ENCODE measurements around the gene SIPA1L3.
"Not testable (repeated sequence)": the region's sequence is repeated elsewhere in the genome, so short reads cannot be mapped to it uniquely, and the experiment has no call there.

The SIPA1L3 gene

GRCh38 chr19:38043649-38044144, 136.7 kb downstream of the SIPA1L3 start:
- no peak for DNase-seq (ENCODE audit: low spot score)

GRCh38 chr19:38044267-38045111, 137.5 kb downstream of the SIPA1L3 start:
- DNase-seq (ENCODE audit: low spot score) = no peak

GRCh38 chr19:38045554-38046253, 138.7 kb downstream of the SIPA1L3 start:
- no peak for DNase-seq (ENCODE audit: low spot score)

GRCh38 chr19:38046254-38047048, 139.4 kb downstream of the SIPA1L3 start:
- DNase-seq (ENCODE audit: low spot score) = no peak

- no peak for DNase-seq (ENCODE audit: low spot score)
Observed at GRCh38 chr19:38047049-38047438, 140.0 kb downstream of the SIPA1L3 start.

- DNase-seq (ENCODE audit: low spot score) = no peak
Observed at GRCh38 chr19:38047641-38048040, 140.6 kb downstream of the SIPA1L3 start.

- no peak for DNase-seq (ENCODE audit: low spot score)
Observed at GRCh38 chr19:38049105-38049649, 142.2 kb downstream of the SIPA1L3 start.

GRCh38 chr19:38055010-38055409, 148.0 kb downstream of the SIPA1L3 start:
- no peak for DNase-seq (ENCODE audit: low spot score)

GRCh38 chr19:38055655-38056521, 148.9 kb downstream of the SIPA1L3 start:
- DNase-seq (ENCODE audit: low spot score) = no peak

- DNase-seq (ENCODE audit: low spot score) = no peak
Observed at GRCh38 chr19:38056646-38057045, 149.6 kb downstream of the SIPA1L3 start.

- no peak for DNase-seq (ENCODE audit: low spot score)
Observed at GRCh38 chr19:38057959-38058690, 151.1 kb downstream of the SIPA1L3 start.

- no peak for DNase-seq (ENCODE audit: low spot score)
Observed at GRCh38 chr19:38059897-38060296, 152.9 kb downstream of the SIPA1L3 start.

- DNase-seq (ENCODE audit: low spot score) = no peak
Observed at GRCh38 chr19:38060331-38060730, 153.3 kb downstream of the SIPA1L3 start.

- peak; percentile 33 for DNase-seq (ENCODE audit: low spot score)
Observed at GRCh38 chr19:38061294-38061693, 154.3 kb downstream of the SIPA1L3 start.

- no peak for DNase-seq (ENCODE audit: low spot score)
Observed at GRCh38 chr19:38062959-38063761, 156.2 kb downstream of the SIPA1L3 start.

- DNase-seq (ENCODE audit: low spot score) = no peak
Observed at GRCh38 chr19:38063928-38064327, 156.9 kb downstream of the SIPA1L3 start.

GRCh38 chr19:38064661-38065425, 157.8 kb downstream of the SIPA1L3 start:
- no peak for DNase-seq (ENCODE audit: low spot score)

GRCh38 chr19:38065775-38066174, 158.8 kb downstream of the SIPA1L3 start:
- not testable (repeated sequence) for DNase-seq (ENCODE audit: low spot score)

- no peak for DNase-seq (ENCODE audit: low spot score)
Observed at GRCh38 chr19:38068826-38069225, 161.8 kb downstream of the SIPA1L3 start.
